BJ (cell line): ENCODE results near the gene AKNA. TPM values are rescaled to one million over a fixed set of nuclear protein-coding genes. Genes with fewer than 3 reads are reported as not detected.

Experiments used
- CTCF ChIA-PET: fragments of 350-600 bp; formaldehyde crosslinking; extraction: SDS; loops from one replicate; lab custom pipeline; 2021; ENCODE audit warnings: antibody characterized with exemption, inconsistent platforms; lab: Yijun Ruan, JAX
- POLR2A ChIA-PET: fragments of 300-600 bp; sonication (Branson Sonifier 250); formaldehyde crosslinking; extraction: SDS; loops from one replicate; lab custom pipeline; 2021; ENCODE audit warnings: antibody characterized with exemption; lab: Charles Lee
- DNase-seq: peaks from one replicate; pipeline ENCODE4 v3.0.0-alpha.2; 2011; ENCODE audit warnings: low read depth
- H3K27me3 ChIP-seq: 2 replicates; pipeline ENCODE4 v1.6.0; 2011; ENCODE audit warnings: low read length; ENCODE audit not compliant: control insufficient read depth, insufficient read depth
- H3K36me3 ChIP-seq: 2 replicates; pipeline ENCODE4 v1.5.1; 2011; ENCODE audit warnings: low read length; ENCODE audit not compliant: control insufficient read depth, insufficient read depth
- H3K4me3 ChIP-seq: 2 replicates; pipeline ENCODE4 v1.5.1; 2011; ENCODE audit warnings: low read depth, mild to moderate bottlenecking, control low read depth, low read length
- CTCF ChIP-seq: IDR thresholded peaks from 2 replicates; pipeline ENCODE4 v1.5.1; 2011; ENCODE audit warnings: low read depth, mild to moderate bottlenecking, control low read depth, inconsistent platforms, low read length, moderate library complexity; ENCODE audit not compliant: insufficient read depth
- polyA plus RNA-seq: library from polyadenylated mRNA; depleted of rRNA; stranded (reverse); fragments of >200 nt; gene quantifications from 2 replicates; pipeline ENCODE4 v1.2.3, GENCODE V29; 2011

Gene AKNA
- polyA plus RNA-seq, 1 experiment: 11.8 TPM

DNA sequence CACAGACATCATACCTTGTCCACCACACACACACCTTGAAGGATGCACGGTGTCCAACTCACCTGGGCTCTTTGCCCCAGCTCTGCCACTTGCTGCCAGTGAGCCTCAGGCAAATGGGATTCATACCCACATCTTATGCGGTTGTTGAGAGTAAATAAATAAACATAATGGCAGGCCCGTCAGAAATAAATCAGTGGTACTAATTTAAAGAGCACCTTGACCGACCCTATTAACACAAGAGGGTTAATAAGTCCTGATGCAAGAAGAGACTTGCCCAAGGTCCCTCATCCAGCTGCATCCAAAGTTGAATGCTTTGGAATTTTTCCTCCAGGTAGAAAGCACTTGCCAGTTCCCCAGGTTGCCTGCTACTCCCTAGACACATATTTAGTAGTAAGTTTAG is 11.6 kb upstream of the AKNA start:
- TF ChIP-seq CTCF: no peak
- Histone ChIP-seq H3K36me3 (no peaks in the 10 kb centered on the region), H3K27me3 (no peaks in the 10 kb centered on the region; the same call in 1 of the 2 replicates), H3K4me3 (no peak overlapping the region)
- DNase-seq: no peak
- ChIA-PET POLR2A (no interaction called here), CTCF (interaction anchor here (0.8 to 10.6 kb wide), 5 partner anchors 10 to 282 kb away, joined by 3 to 150 read pairs (median 4); no protein-coding TSS in a partner anchor)

GRCh38 chr9:114397848-114398605 is 10.2 kb upstream of the AKNA start:
- H3K4me3 ChIP-seq: peak overlapping the region; percentile 64
- H3K27me3 ChIP-seq: no peaks in the 10 kb centered on the region; the same call in 1 of the 2 replicates
- DNase-seq: peak; percentile 62
- H3K36me3 ChIP-seq: no peaks in the 10 kb centered on the region
- ChIA-PET POLR2A (no interaction called here), CTCF (interaction anchor here (0.5 to 1.2 kb wide), 2 partner anchors 8 to 52 kb away, joined by 3 to 4 read pairs; no protein-coding TSS in a partner anchor)
- no peak for TF ChIP-seq CTCF

GRCh38 chr9:114397219-114397847 is 9.6 kb upstream of the AKNA start:
- no peak for DNase-seq
- ChIA-PET POLR2A (interaction anchor here (1.0 kb wide), 1 partner anchor 12 kb away, joined by 3 read pairs; no protein-coding TSS in a partner anchor), CTCF (interaction anchor here (0.5 to 1.2 kb wide), 3 partner anchors 8 to 52 kb away, joined by 3 to 4 read pairs (median 4); no protein-coding TSS in a partner anchor)

DNA sequence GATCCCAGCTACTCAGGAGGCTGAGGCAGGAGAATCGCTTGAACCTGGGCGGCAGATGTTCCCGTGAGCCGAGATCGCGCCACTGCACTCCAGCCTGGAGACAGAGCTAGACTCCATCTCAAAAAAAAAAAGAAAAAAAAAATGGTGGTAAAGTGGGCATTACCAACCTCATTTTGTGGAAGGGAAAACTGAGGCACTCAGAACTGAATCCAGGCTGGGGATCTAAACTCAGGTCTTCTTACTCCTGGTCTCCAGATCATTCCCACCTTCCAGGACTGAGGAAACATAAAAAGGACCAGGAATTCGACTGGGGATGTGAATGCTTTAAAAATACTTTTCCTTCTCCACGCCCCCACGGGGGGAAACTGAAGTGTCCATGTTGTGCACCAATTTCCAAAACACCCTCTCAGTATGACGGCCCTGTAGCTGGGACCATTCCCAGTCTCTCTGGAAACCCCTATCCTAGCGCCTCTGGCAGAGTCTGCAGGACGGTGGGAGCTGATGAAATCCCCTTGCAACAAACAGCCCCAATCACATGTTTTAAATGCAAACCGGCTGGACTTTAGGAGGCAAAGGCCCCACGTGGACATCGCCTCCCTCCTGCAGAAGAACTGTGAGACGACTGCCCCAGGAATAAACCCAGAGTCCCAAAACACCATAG is 8.9 kb upstream of the AKNA start:
- POLR2A ChIA-PET: interaction anchor here (1.0 kb wide), 1 partner anchor 12 kb away, joined by 3 read pairs; no protein-coding TSS in a partner anchor

More at GRCh38 chr9:114397219-114397847, 9.6 kb upstream of the AKNA start:
- Histone ChIP-seq H3K4me3 (peak overlapping the region; percentile 64), H3K36me3 (no peaks in the 10 kb centered on the region), H3K27me3 (no peaks in the 10 kb centered on the region; the same call in 1 of the 2 replicates)
- no peak for TF ChIP-seq CTCF

More for the DNA sequence above, 8.9 kb upstream of the AKNA start:
- no peaks in the 10 kb centered on the region; the same call in 1 of the 2 replicates for H3K27me3 ChIP-seq
- H3K4me3 ChIP-seq: peak overlapping the region; percentile 64
- peak; percentile 76 for DNase-seq
- no peaks in the 10 kb centered on the region for H3K36me3 ChIP-seq
- CTCF ChIA-PET: interaction anchor here (0.6 to 1.2 kb wide), 2 partner anchors 9 to 13 kb away, joined by 4 read pairs; no protein-coding TSS in a partner anchor
- no peak for TF ChIP-seq CTCF
